GM18858 (cell line): ENCODE measurements around the gene MRPS7.

Source experiments
- ATAC-seq: cut with Tn5 transposase; IDR thresholded peaks from one replicate; pipeline ENCODE4 v1.9.1; 2021; ENCODE audit not compliant: unreplicated experiment

MRPS7 gene

GRCh38 chr17:75307957-75308731, 46.5 kb downstream of the MRPS7 start:
- ATAC-seq = no peak

- no peak for ATAC-seq
Measured at GRCh38 chr17:75308732-75309629, 47.3 kb downstream of the MRPS7 start.

GRCh38 chr17:75313941-75314551, 52.4 kb downstream of the MRPS7 start:
- ATAC-seq = no peak

- ATAC-seq = no peak
Measured at GRCh38 chr17:75315541-75316243, 54.0 kb downstream of the MRPS7 start.
